Measurements from ENCODE around the gene TIMM17A.

TIMM17A gene

GRCh38 chr1:201955009-201955728, at the start of gene TIMM17A:
Gene TIMM17A (plus strand): TSS chr1:201955503. CDS start chr1:201955527, 24 bp downstream.
- TF ChIP-seq CTCF (IDR thresholded peaks at IDR 0.05; ENCODE audit: low read depth, low read length, missing control alignments) = no peak
- DNase-seq (ENCODE audit: low read depth) = peak; percentile 93

GRCh38 chr1:201906336-201906735, 49.0 kb upstream of the TIMM17A start:
- DNase-seq (ENCODE audit: low read depth) = no peak
- H3K4me3 ChIP-seq (ENCODE audit: low read depth, low read length) = no peak overlapping the region
- no peak for TF ChIP-seq CTCF (IDR thresholded peaks at IDR 0.05; ENCODE audit: low read depth, low read length, missing control alignments)

More at GRCh38 chr1:201955009-201955728, at the start of gene TIMM17A:
- H3K4me3 ChIP-seq (ENCODE audit: low read depth, low read length) = peak within 1 kb of the TSS; percentile 81

DNA sequence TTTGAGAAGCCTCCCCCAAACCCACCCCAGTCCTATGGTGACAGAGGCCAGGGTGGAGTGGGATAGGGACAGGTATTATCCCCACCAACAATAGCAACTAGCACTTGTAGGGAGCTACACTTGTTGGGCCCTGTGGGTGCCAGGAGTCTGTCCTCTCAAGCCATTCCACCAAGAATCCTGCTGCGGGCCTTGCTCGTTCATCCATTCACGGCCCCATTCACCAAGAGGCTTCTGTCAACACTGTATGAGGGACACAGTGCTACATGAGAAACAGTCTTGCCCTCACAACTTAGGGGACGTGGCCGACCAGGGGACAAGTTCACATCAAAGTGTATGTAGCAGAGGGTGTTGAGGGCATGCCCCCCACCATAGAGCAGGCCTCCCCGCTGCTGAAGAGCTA, 47.7 kb upstream of the TIMM17A start:
- TF ChIP-seq CTCF (IDR thresholded peaks at IDR 0.05; ENCODE audit: low read depth, low read length, missing control alignments) = no peak
- no peak overlapping the region for H3K4me3 ChIP-seq (ENCODE audit: low read depth, low read length)
- no peak for DNase-seq (ENCODE audit: low read depth)

- no peak for DNase-seq (ENCODE audit: low read depth)
- TF ChIP-seq CTCF (IDR thresholded peaks at IDR 0.05; ENCODE audit: low read depth, low read length, missing control alignments) = no peak
Observed at GRCh38 chr1:201911826-201912571, 43.3 kb upstream of the TIMM17A start.

DNA sequence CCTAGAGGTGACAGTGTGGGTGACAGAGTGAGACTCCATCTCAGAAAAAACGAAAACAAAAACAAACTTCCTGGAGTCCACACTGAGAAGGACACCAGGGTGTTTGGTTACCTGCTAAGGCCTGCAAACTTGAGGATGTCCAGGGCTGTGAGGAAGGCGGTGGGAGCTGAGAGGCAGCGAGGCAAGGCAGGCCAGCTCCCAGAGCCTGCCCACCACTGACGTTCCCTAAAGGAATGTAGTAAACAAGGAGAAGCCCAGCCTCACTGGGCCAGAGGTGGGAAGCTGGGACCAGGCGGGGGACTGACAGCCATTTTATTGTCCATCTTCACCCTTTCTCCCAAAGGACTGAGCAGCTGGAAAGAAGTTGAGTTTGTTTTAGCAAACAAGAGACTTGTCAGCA, 42.5 kb upstream of the TIMM17A start:
- no peak overlapping the region for H3K4me3 ChIP-seq (ENCODE audit: low read depth, low read length)
- TF ChIP-seq CTCF (IDR thresholded peaks at IDR 0.05; ENCODE audit: low read depth, low read length, missing control alignments) = no peak
- DNase-seq (ENCODE audit: low read depth) = no peak

More at GRCh38 chr1:201911826-201912571, 43.3 kb upstream of the TIMM17A start:
- no peak overlapping the region for H3K4me3 ChIP-seq (ENCODE audit: low read depth, low read length)

GRCh38 chr1:201914456-201915235, 40.7 kb upstream of the TIMM17A start:
- DNase-seq (ENCODE audit: low read depth) = no peak
- TF ChIP-seq CTCF (IDR thresholded peaks at IDR 0.05; ENCODE audit: low read depth, low read length, missing control alignments) = no peak
- no peak overlapping the region for H3K4me3 ChIP-seq (ENCODE audit: low read depth, low read length)
